HepG2 (cell line): Measurements from ENCODE around the gene SLC9A5. TPM values are rescaled to one million over a fixed set of nuclear protein-coding genes. Genes with fewer than 3 reads are reported as not detected.

Experiments used
- ATAC-seq: fragments of 200-7000 bp; cut with Tn5 transposase; 3 replicates; pipeline ENCODE4 v1.9.1; 2020; ENCODE audit warnings: mild to moderate bottlenecking, moderate library complexity
- BruUV-seq: library from RNA; stranded (reverse); fragments of 400-500 nt; replicated peaks from 2 replicates; lab custom pipeline; 2021; lab: Mats Ljungman, UMichigan
- CTCF ChIA-PET: fragments of 300-600 bp; formaldehyde crosslinking; extraction: SDS; loops from one replicate; lab custom pipeline; 2021; ENCODE audit warnings: low total read pairs, inconsistent platforms, low intra/inter-chr PET ratio; lab: Yijun Ruan, JAX
- POLR2A ChIA-PET: fragments of 350-600 bp; sonication (Branson Sonifier 250); formaldehyde crosslinking; loops from one replicate; lab custom pipeline; 2020; ENCODE audit warnings: antibody characterized with exemption, inconsistent platforms; lab: Yijun Ruan, JAX
- DNase-seq: peaks from one replicate; pipeline ENCODE4 v3.0.0-alpha.2; 2015; ENCODE audit warnings: low spot score
- FAIRE-seq: peaks from 3 replicates; lab custom pipeline; 2011; peaks lifted over from hg19 to GRCh38; lab: Jason Lieb, UNC
- H2AFZ ChIP-seq: one replicate; pipeline ENCODE4 v1.6.1; 2011; ENCODE audit warnings: low read length, inconsistent platforms
- H3K27ac ChIP-seq: fragments of 300-600 bp; 3 replicates; pipeline ENCODE4 v1.8.0; 2011; ENCODE audit warnings: mixed run types, mild to moderate bottlenecking, mixed read lengths, low read length, inconsistent platforms; ENCODE audit not compliant: insufficient read depth; ENCODE audit errors: extremely low read length
- H3K27me3 ChIP-seq, 2 experiments: fragments of 200-600 bp in 1 of 2; 2 replicates in 1 of 2; 3 replicates in 1 of 2; pipeline versions ENCODE4 v1.6.0 to v1.8.0; 2011; ENCODE audit warnings: low read length in 2 of 2, mild to moderate bottlenecking in 2 of 2, moderate library complexity in 2 of 2, inconsistent platforms in 1 of 2; ENCODE audit not compliant: insufficient read depth in 2 of 2, control insufficient read depth in 1 of 2
- H3K36me3 ChIP-seq, 2 experiments: fragments of 200-600 bp in 1 of 2; replicated peaks in 1 of 2; 2 replicates in 1 of 2; 3 replicates in 1 of 2; pipeline versions ENCODE4 v1.5.1 to v1.8.0; 2011; ENCODE audit warnings: low read length in 2 of 2, inconsistent platforms in 1 of 2; ENCODE audit not compliant: insufficient read depth in 2 of 2, control insufficient read depth in 1 of 2
- H3K4me1 ChIP-seq: 2 replicates; pipeline ENCODE4 v1.5.1; 2012; ENCODE audit warnings: low read length, inconsistent platforms; ENCODE audit not compliant: insufficient read depth
- H3K4me2 ChIP-seq: 2 replicates; pipeline ENCODE4 v1.6.0; 2011; ENCODE audit warnings: low read depth, low read length, inconsistent platforms
- H3K4me3 ChIP-seq, 3 experiments: fragments of 200-600 bp in 1 of 3; sonication (generic), shearing (Covaris generic) in 1 of 3; replicated peaks in 1 of 3; 2 replicates each; pipeline ENCODE4 v1.5.1; 2011 to 2016; ENCODE audit warnings: low read length in 3 of 3, inconsistent platforms in 2 of 3, low read depth in 2 of 3, mild to moderate bottlenecking in 2 of 3, control low read depth in 1 of 3, mixed read lengths in 1 of 3; ENCODE audit not compliant: insufficient read depth in 1 of 3
- H3K79me2 ChIP-seq: one replicate; pipeline ENCODE4 v1.6.1; 2011; ENCODE audit warnings: low read length, inconsistent platforms; ENCODE audit not compliant: insufficient read depth
- H3K9ac ChIP-seq: 2 replicates; pipeline ENCODE4 v1.6.0; 2011; ENCODE audit warnings: mild to moderate bottlenecking, low read depth, low read length, inconsistent platforms; ENCODE audit not compliant: insufficient read depth
- H3K9me3 ChIP-seq: 2 replicates; pipeline ENCODE4 v1.5.1; 2012; ENCODE audit warnings: mild to moderate bottlenecking, low read length
- H4K20me1 ChIP-seq: 2 replicates; pipeline ENCODE4 v1.6.0; 2011; ENCODE audit warnings: inconsistent platforms, mild to moderate bottlenecking, low read length, moderate library complexity; ENCODE audit not compliant: insufficient read depth
- ARID5B ChIP-seq: IDR thresholded peaks from 2 replicates; pipeline ENCODE4 v1.4.0; 2020; ENCODE audit warnings: mild to moderate bottlenecking, missing genetic modification reagents
- MAFF ChIP-seq: IDR thresholded peaks from 2 replicates; pipeline ENCODE4 v1.6.1; 2011; ENCODE audit warnings: low read depth, low read length, improper control_type of control experiment
- NFIB ChIP-seq: sonication (generic); formaldehyde crosslinking; IDR thresholded peaks from 2 replicates; pipeline ENCODE4 v1.9.0; 2021; ENCODE audit warnings: missing genetic modification reagents, mild to moderate bottlenecking, borderline replicate concordance
- NONO ChIP-seq, 2 experiments: fragments of 450-650 bp in 1 of 2; sonication (generic) in 1 of 2; formaldehyde crosslinking in 1 of 2; IDR thresholded peaks in 1 of 2; conservative IDR thresholded peaks in 1 of 2; 2 replicates each; pipeline versions ENCODE4 v1.6.1 to v1.8.0; 2017 to 2022; ENCODE audit warnings: mild to moderate bottlenecking in 1 of 2, missing genetic modification reagents in 1 of 2, moderate library complexity in 1 of 2
- RXRB ChIP-seq: IDR thresholded peaks from 2 replicates; pipeline ENCODE4 v1.6.1; 2016; ENCODE audit warnings: borderline replicate concordance, missing genetic modification reagents, missing compliant biosample characterization
- SP1 ChIP-seq, 2 experiments: fragments of 450-650 bp in 1 of 2; sonication (generic) in 1 of 2; formaldehyde crosslinking in 1 of 2; IDR thresholded peaks; 2 replicates each; pipeline versions ENCODE4 v1.4.0 to v1.6.1; 2016 to 2020; ENCODE audit warnings: missing genetic modification reagents in 1 of 2
- SRSF9 ChIP-seq: fragments of 200-400 bp; formaldehyde crosslinking; IDR thresholded peaks from 2 replicates; pipeline ENCODE4 v1.6.1; 2018; ENCODE audit warnings: borderline replicate concordance, mild to moderate bottlenecking, low read depth, low read length; ENCODE audit not compliant: insufficient read depth, poor library complexity, severe bottlenecking
- ZFP91 ChIP-seq: sonication (generic); formaldehyde crosslinking; IDR thresholded peaks from 2 replicates; pipeline ENCODE4 v1.9.0; 2022; ENCODE audit warnings: missing genetic modification reagents, mild to moderate bottlenecking, borderline replicate concordance
- ZNF142 ChIP-seq: sonication (generic); formaldehyde crosslinking; IDR thresholded peaks from 2 replicates; pipeline ENCODE4 v1.4.0; 2020; ENCODE audit warnings: missing genetic modification reagents
- ZNF292 ChIP-seq: sonication (generic); formaldehyde crosslinking; IDR thresholded peaks from 2 replicates; pipeline ENCODE4 v1.8.1; 2022; ENCODE audit warnings: mild to moderate bottlenecking, low read depth, missing genetic modification reagents, borderline replicate concordance
- ZNF644 ChIP-seq: IDR thresholded peaks from 2 replicates; pipeline ENCODE4 v1.6.1; 2016; ENCODE audit warnings: low read depth
- WGBS: methylation state at CpG from one replicate; pipeline ENCODE4 v1.1.6; 2017; ENCODE audit warnings: low lambda C conversion rate; 5-methylcytosine and 5-hydroxymethylcytosine counted together
- in situ Hi-C: cut with HindIII; loops from 2 replicates; pipeline ENCODE4 v1.10.0; 2017; ENCODE audit warnings: low pct_unique_long_range_greater_than_20kb; ENCODE audit not compliant: extremely low pct_ligation_motif_present
- intact Hi-C: fragments of 100-400 bp; cut with micrococcal nuclease; formaldehyde crosslinking; loops from one replicate; pipeline ENCODE4 v1.10.0; 2022; ENCODE audit not compliant: unreplicated experiment
- polyA plus RNA-seq, 8 experiments: library from polyadenylated mRNA; depleted of rRNA in 3 of 8; stranded (reverse) in 7 of 8; unstranded in 1 of 8; fragments of >200 nt; fragmentation: Illumina TruSeq in 4 of 8; extraction: Trizol in 4 of 8; gene quantifications; 2 replicates each; pipeline versions ENCODE4 v1.2.1 to v1.2.3, GENCODE V29; 2011 to 2016; ENCODE audit warnings: low read depth in 4 of 8, missing spikeins in 1 of 8, mixed read lengths in 1 of 8; ENCODE audit not compliant: insufficient read depth in 1 of 8
- total RNA-seq, 5 experiments: library from RNA; depleted of rRNA; stranded (reverse); fragments of >200 nt; fragmentation: Illumina TruSeq; extraction: Trizol; gene quantifications; 2 replicates each; pipeline ENCODE4 v1.2.3, GENCODE V29; 2016; ENCODE audit warnings: low read depth in 1 of 5

The SLC9A5 gene
- total and polyA plus RNA-seq, 2 of the 13 experiments (the other 11 are each of a cell fraction or from before 2014, with no cell fraction given): 0.58 to 1.4 TPM

GRCh38 chr16:67238278-67238575, 10.6 kb upstream of the SLC9A5 start:
- Histone ChIP-seq H3K79me2 (no peaks in the 10 kb centered on the region), H3K9me3 (no peaks in the 10 kb centered on the region), H3K4me1 (peaks cover 21% of the 10 kb centered on the region), H3K27ac (no peak overlapping the region), H2AFZ (no peak overlapping the region), H3K9ac (no peak overlapping the region), H3K27me3 (no peaks in the 10 kb centered on the region), H3K36me3 (peaks cover 30 to 45% of the 10 kb centered on the region in 2 experiments), H3K4me3 (no peak overlapping the region), H4K20me1 (no peaks in the 10 kb centered on the region), H3K4me2 (no peak overlapping the region)
- no TSS peak for BruUV-seq
- in situ Hi-C loops (no loop called here), intact Hi-C loops (no loop called here)
- ChIA-PET CTCF (no interaction called here), POLR2A (interaction anchor here (0.6 to 1.4 kb wide), 3 partner anchors 9 to 30 kb away, joined by 3 to 4 read pairs (median 3); partner anchors contain the start of genes FHOD1 and TMEM208)
- DNase-seq (no peak), ATAC-seq (no peak), FAIRE-seq (no peak)
- WGBS: 97% methylated on average over 3 of the region's 3 CpGs
- TF ChIP-seq SP1 (IDR thresholded peaks at IDR 0.05): no peak
- no peak for TF ChIP-seq SP1 (CRISPR knock-in tag; IDR thresholded peaks at IDR 0.05)
- no peak for TF ChIP-seq ZNF644 (CRISPR knock-in tag)
- TF ChIP-seq SRSF9: no peak
- TF ChIP-seq NFIB: no peak
- TF ChIP-seq ZFP91 (CRISPR knock-in tag): no peak
- TF ChIP-seq ZNF292 (CRISPR knock-in tag): no peak
- no peak for TF ChIP-seq NONO (IDR thresholded peaks at IDR 0.05)
- TF ChIP-seq NONO (CRISPR knock-in tag; conservative IDR thresholded peaks at IDR 0.05): no peak
- no peak for TF ChIP-seq RXRB
- no peak for TF ChIP-seq ZNF142
- no peak for TF ChIP-seq MAFF
- no peak for TF ChIP-seq ARID5B (CRISPR knock-in tag)
